K562 (cell line): ENCODE measurements around the gene AIG1.

Experiments used
- PRPF4 ChIP-seq: fragments of 200-400 bp; formaldehyde crosslinking; IDR thresholded peaks from one replicate; pipeline ENCODE4 v1.6.1; 2017; ENCODE audit warnings: low read length, low read depth, mild to moderate bottlenecking; ENCODE audit not compliant: insufficient read depth, poor library complexity, severe bottlenecking
- ZFP30 ChIP-seq: fragments of 250-450 bp; sonication (Bioruptor Pico); IDR thresholded peaks from 2 replicates; pipeline ENCODE4 v1.8.0; 2022; ENCODE audit warnings: moderate library complexity, mild to moderate bottlenecking, inconsistent platforms, borderline replicate concordance
- TF ChIP-seq, protein P1 (sequence below), 2 experiments: fragments of 450-650 bp in 1 of 2; IDR thresholded peaks; 2 replicates each; pipeline ENCODE4 v1.6.1; 2011 to 2017; ENCODE audit warnings: low read depth in 2 of 2, antibody characterized with exemption in 1 of 2, borderline replicate concordance in 1 of 2, low read length in 1 of 2, mild to moderate bottlenecking in 1 of 2, mixed read lengths in 1 of 2; ENCODE audit not compliant: control insufficient read depth in 1 of 2
- TF ChIP-seq, protein P2 (sequence below), 3 experiments: IDR thresholded peaks in 2 of 3; conservative IDR thresholded peaks in 1 of 3; 2 replicates each; pipeline ENCODE4 v1.5.1; 2011 to 2012; ENCODE audit warnings: low read length in 3 of 3, mild to moderate bottlenecking in 3 of 3, control low read depth in 2 of 3, improper control_type of control experiment in 1 of 3, inconsistent platforms in 1 of 3, low read depth in 1 of 3, mixed read lengths in 1 of 3, moderate library complexity in 1 of 3; ENCODE audit not compliant: insufficient read depth in 2 of 3

DNA sequence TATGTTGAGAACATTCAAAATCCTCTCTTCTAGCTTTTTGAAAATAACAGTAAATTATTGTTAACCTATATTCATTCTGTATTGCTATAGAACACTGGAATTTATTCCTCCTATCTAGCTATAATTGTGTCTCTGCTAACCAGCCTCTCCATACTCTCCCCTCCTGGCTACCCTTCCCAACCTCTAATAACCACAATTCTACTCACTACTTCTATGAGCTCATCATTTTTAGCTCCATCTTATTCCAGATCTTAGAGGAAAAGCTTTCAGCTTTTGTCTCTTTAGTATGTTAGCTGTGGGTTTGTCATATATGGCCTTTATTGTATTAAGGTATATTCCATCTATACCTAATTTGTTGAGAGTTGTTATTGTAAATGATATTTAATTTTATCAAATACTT, 108.8 kb downstream of the AIG1 start:
- TF ChIP-seq ZFP30 (CRISPR knock-in tag) (no peak), PRPF4 (no peak)
- TF ChIP-seq, protein P1, sequence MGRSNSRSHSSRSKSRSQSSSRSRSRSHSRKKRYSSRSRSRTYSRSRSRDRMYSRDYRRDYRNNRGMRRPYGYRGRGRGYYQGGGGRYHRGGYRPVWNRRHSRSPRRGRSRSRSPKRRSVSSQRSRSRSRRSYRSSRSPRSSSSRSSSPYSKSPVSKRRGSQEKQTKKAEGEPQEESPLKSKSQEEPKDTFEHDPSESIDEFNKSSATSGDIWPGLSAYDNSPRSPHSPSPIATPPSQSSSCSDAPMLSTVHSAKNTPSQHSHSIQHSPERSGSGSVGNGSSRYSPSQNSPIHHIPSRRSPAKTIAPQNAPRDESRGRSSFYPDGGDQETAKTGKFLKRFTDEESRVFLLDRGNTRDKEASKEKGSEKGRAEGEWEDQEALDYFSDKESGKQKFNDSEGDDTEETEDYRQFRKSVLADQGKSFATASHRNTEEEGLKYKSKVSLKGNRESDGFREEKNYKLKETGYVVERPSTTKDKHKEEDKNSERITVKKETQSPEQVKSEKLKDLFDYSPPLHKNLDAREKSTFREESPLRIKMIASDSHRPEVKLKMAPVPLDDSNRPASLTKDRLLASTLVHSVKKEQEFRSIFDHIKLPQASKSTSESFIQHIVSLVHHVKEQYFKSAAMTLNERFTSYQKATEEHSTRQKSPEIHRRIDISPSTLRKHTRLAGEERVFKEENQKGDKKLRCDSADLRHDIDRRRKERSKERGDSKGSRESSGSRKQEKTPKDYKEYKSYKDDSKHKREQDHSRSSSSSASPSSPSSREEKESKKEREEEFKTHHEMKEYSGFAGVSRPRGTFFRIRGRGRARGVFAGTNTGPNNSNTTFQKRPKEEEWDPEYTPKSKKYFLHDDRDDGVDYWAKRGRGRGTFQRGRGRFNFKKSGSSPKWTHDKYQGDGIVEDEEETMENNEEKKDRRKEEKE (IDR thresholded peaks at IDR 0.05; ENCODE audit: borderline replicate concordance in 1 of 2, control insufficient read depth in 1 of 2, low read depth in 2 of 2, low read length in 1 of 2), result no peak
- TF ChIP-seq, protein P2, sequence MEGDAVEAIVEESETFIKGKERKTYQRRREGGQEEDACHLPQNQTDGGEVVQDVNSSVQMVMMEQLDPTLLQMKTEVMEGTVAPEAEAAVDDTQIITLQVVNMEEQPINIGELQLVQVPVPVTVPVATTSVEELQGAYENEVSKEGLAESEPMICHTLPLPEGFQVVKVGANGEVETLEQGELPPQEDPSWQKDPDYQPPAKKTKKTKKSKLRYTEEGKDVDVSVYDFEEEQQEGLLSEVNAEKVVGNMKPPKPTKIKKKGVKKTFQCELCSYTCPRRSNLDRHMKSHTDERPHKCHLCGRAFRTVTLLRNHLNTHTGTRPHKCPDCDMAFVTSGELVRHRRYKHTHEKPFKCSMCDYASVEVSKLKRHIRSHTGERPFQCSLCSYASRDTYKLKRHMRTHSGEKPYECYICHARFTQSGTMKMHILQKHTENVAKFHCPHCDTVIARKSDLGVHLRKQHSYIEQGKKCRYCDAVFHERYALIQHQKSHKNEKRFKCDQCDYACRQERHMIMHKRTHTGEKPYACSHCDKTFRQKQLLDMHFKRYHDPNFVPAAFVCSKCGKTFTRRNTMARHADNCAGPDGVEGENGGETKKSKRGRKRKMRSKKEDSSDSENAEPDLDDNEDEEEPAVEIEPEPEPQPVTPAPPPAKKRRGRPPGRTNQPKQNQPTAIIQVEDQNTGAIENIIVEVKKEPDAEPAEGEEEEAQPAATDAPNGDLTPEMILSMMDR (IDR thresholded peaks at IDR 0.05 in 2 of 3, conservative IDR thresholded peaks at IDR 0.05 in 1 of 3; ENCODE audit: insufficient read depth in 2 of 3, low read depth in 1 of 3, low read length in 3 of 3), result no peak
